ENCODE data around the gene SRSF10. TPM values are rescaled to one million over a fixed set of nuclear protein-coding genes. Genes with fewer than 3 reads are reported as not detected.
A peak's percentile ranks its signal among the peaks of the same experiment; 100 is the strongest.

SRSF10 gene
- total RNA-seq, 4 donors from 2014 or later = 86.3 to 224 (median 112) TPM

- no peaks in the 10 kb centered on the region for H3K36me3 ChIP-seq
- TF ChIP-seq CTCF (IDR thresholded peaks at IDR 0.05) (no peak), POLR2A (IDR thresholded peaks at IDR 0.05) (no peak)
- no peaks in the 10 kb centered on the region for H3K27me3 ChIP-seq
- no peaks in the 10 kb centered on the region for H3K4me1 ChIP-seq
- H3K4me3 ChIP-seq = no peak overlapping the region
- peak in 1 of 3 donors; percentile 39 for DNase-seq
- no peaks in the 10 kb centered on the region for H3K9me3 ChIP-seq
- H3K27ac ChIP-seq = peak overlapping the region in 2 of 4 donors; percentile 59 to 62
These were observed 49.2 kb downstream of the SRSF10 start for GRCh38 chr1:23930861-23931490.

- Histone ChIP-seq H3K4me1 (no peaks in the 10 kb centered on the region), H3K9me3 (no peaks in the 10 kb centered on the region), H3K36me3 (no peaks in the 10 kb centered on the region), H3K4me3 (no peak overlapping the region), H3K27me3 (no peaks in the 10 kb centered on the region), H3K27ac (peak overlapping the region in 1 of 4 donors; percentile 62)
- DNase-seq = no peak
- TF ChIP-seq POLR2A (IDR thresholded peaks at IDR 0.05) (no peak), CTCF (IDR thresholded peaks at IDR 0.05) (no peak)
These were observed 49.9 kb downstream of the SRSF10 start for GRCh38 chr1:23930270-23930669.

GRCh38 chr1:23928789-23929188 lies 51.3 kb downstream of the SRSF10 start:
- H3K4me1 ChIP-seq = no peaks in the 10 kb centered on the region
- H3K27ac ChIP-seq = no peak overlapping the region
- no peaks in the 10 kb centered on the region for H3K36me3 ChIP-seq
- H3K27me3 ChIP-seq = no peaks in the 10 kb centered on the region
- no peaks in the 10 kb centered on the region for H3K9me3 ChIP-seq
- TF ChIP-seq CTCF (IDR thresholded peaks at IDR 0.05) (no peak), POLR2A (IDR thresholded peaks at IDR 0.05) (no peak)
- no peak overlapping the region for H3K4me3 ChIP-seq
- DNase-seq = no peak

- Histone ChIP-seq H3K4me3 (no peak overlapping the region), H3K9me3 (no peaks in the 10 kb centered on the region), H3K27me3 (no peaks in the 10 kb centered on the region), H3K27ac (no peak overlapping the region), H3K4me1 (no peaks in the 10 kb centered on the region), H3K36me3 (no peaks in the 10 kb centered on the region)
- TF ChIP-seq CTCF (IDR thresholded peaks at IDR 0.05) = no peak
- TF ChIP-seq POLR2A (IDR thresholded peaks at IDR 0.05) = no peak
- DNase-seq = peak in 1 of 3 donors; percentile 18
These were observed 53.0 kb downstream of the SRSF10 start for GRCh38 chr1:23927097-23927496.

GRCh38 chr1:23925279-23925678 lies 54.8 kb downstream of the SRSF10 start:
- TF ChIP-seq POLR2A (IDR thresholded peaks at IDR 0.05) (no peak), CTCF (IDR thresholded peaks at IDR 0.05) (no peak)
- no peak for DNase-seq

More at GRCh38 chr1:23925279-23925678, 54.8 kb downstream of the SRSF10 start:
- Histone ChIP-seq H3K4me1 (peaks cover 0 to 6% (median 0%) of the 10 kb centered on the region in 4 donors), H3K4me3 (no peak overlapping the region), H3K27ac (no peak overlapping the region), H3K9me3 (no peaks in the 10 kb centered on the region), H3K27me3 (no peaks in the 10 kb centered on the region), H3K36me3 (no peaks in the 10 kb centered on the region)
